ENCODE measurements around the gene ANO3.

GRCh38 chr11:26665946-26666345 is 334.0 kb downstream of the ANO3 start:
- TF ChIP-seq CTCF (IDR thresholded peaks at IDR 0.05; ENCODE audit: low read depth, low read length) (no peak), EZH2phosphoT487 (IDR thresholded peaks at IDR 0.05; ENCODE audit: low read depth) (no peak)
